IMR-90 (cell line): ENCODE data around the gene PUM2. TPM values are rescaled to one million over a fixed set of nuclear protein-coding genes. Genes with fewer than 3 reads are reported as not detected.

ENCODE experiments used
- ATAC-seq: fragments of 200-7000 bp; cut with Tn5 transposase; 2 replicates; pipeline ENCODE4 v1.9.1; 2020; ENCODE audit warnings: low read depth, mild to moderate bottlenecking, moderate library complexity
- BruUV-seq: library from RNA; stranded (reverse); fragments of 400-500 nt; replicated peaks from 2 replicates; lab custom pipeline; 2021; lab: Mats Ljungman, UMichigan
- CTCF ChIA-PET: fragments of 300-600 bp; formaldehyde crosslinking; extraction: SDS; loops from one replicate; lab custom pipeline; 2021; ENCODE audit warnings: antibody characterized with exemption; lab: Yijun Ruan, JAX
- POLR2A ChIA-PET: fragments of 300-600 bp; sonication (Branson Sonifier 250); formaldehyde crosslinking; loops from one replicate; lab custom pipeline; 2022; ENCODE audit warnings: antibody characterized with exemption; ENCODE audit not compliant: unreplicated experiment; lab: Charles Lee
- DNase-seq: peaks from one replicate; pipeline ENCODE4 v3.0.0; 2013
- H2AFZ ChIP-seq: replicated peaks from 2 replicates; pipeline ENCODE3; 2013; ENCODE audit warnings: low read length, mild to moderate bottlenecking; ENCODE audit not compliant: poor library complexity
- H2AK5ac ChIP-seq: 2 replicates; pipeline ENCODE4 v1.6.1; 2013; ENCODE audit warnings: low read depth, low read length, inconsistent platforms
- H2AK9ac ChIP-seq: replicated peaks from 2 replicates; pipeline ENCODE3; 2013; ENCODE audit warnings: mild to moderate bottlenecking, low read depth, low read length, moderate library complexity; ENCODE audit not compliant: poor library complexity
- H2BK120ac ChIP-seq: 2 replicates; pipeline ENCODE4 v1.6.1; 2013; ENCODE audit warnings: low read depth, low read length, inconsistent platforms
- H2BK15ac ChIP-seq: 3 replicates; pipeline ENCODE4 v1.6.1; 2013; ENCODE audit warnings: low read depth, low read length, inconsistent platforms
- H2BK20ac ChIP-seq: 2 replicates; pipeline ENCODE4 v1.6.1; 2013; ENCODE audit warnings: low read depth, mild to moderate bottlenecking, inconsistent platforms, low read length, moderate library complexity
- H2BK5ac ChIP-seq: 2 replicates; pipeline ENCODE4 v1.6.1; 2013; ENCODE audit warnings: mild to moderate bottlenecking, low read depth, low read length, inconsistent platforms; ENCODE audit not compliant: poor library complexity, severe bottlenecking
- H3K14ac ChIP-seq: replicated peaks from 2 replicates; pipeline ENCODE4 v1.6.1; 2013; ENCODE audit warnings: low read depth, low read length, inconsistent platforms
- H3K18ac ChIP-seq: 2 replicates; pipeline ENCODE4 v1.6.1; 2013; ENCODE audit warnings: low read depth, low read length, control low read depth
- H3K23ac ChIP-seq: 2 replicates; pipeline ENCODE4 v1.6.1; 2013; ENCODE audit warnings: low read depth, low read length, inconsistent platforms
- H3K27ac ChIP-seq: 2 replicates; pipeline ENCODE4 v1.5.1; 2013; ENCODE audit warnings: mild to moderate bottlenecking, control low read depth, low read length; ENCODE audit not compliant: insufficient read depth
- H3K27me3 ChIP-seq: 2 replicates; pipeline ENCODE4 v1.6.1; 2013; ENCODE audit warnings: low read length; ENCODE audit not compliant: control insufficient read depth, insufficient read depth
- H3K36me3 ChIP-seq: 2 replicates; pipeline ENCODE4 v1.6.1; 2013; ENCODE audit warnings: low read length, mixed read lengths; ENCODE audit not compliant: control insufficient read depth, insufficient read depth
- H3K4ac ChIP-seq: 2 replicates; pipeline ENCODE4 v1.6.1; 2013; ENCODE audit warnings: low read depth, low read length, inconsistent platforms
- H3K4me1 ChIP-seq: 2 replicates; pipeline ENCODE4 v1.6.1; 2013; ENCODE audit warnings: low read length, mixed read lengths; ENCODE audit not compliant: control insufficient read depth, insufficient read depth
- H3K4me2 ChIP-seq: 2 replicates; pipeline ENCODE4 v1.6.1; 2013; ENCODE audit warnings: low read depth, mild to moderate bottlenecking, control low read depth, low read length, moderate library complexity
- H3K4me3 ChIP-seq: 2 replicates; pipeline ENCODE4 v1.5.1; 2013; ENCODE audit warnings: low read depth, mild to moderate bottlenecking, control low read depth, low read length, moderate library complexity; ENCODE audit not compliant: insufficient read depth
- H3K56ac ChIP-seq: 2 replicates; pipeline ENCODE4 v1.6.1; 2013; ENCODE audit warnings: low read length, inconsistent platforms; ENCODE audit not compliant: insufficient read depth; ENCODE audit errors: extremely low read depth
- H3K79me1 ChIP-seq, 2 experiments: 2 replicates each; pipeline ENCODE4 v1.6.1; 2013; ENCODE audit warnings: low read length in 2 of 2, inconsistent platforms in 1 of 2, low read depth in 1 of 2
- H3K9ac ChIP-seq: 2 replicates; pipeline ENCODE4 v1.6.1; 2013; ENCODE audit warnings: low read depth, low read length, control low read depth
- H3K9me1 ChIP-seq: 2 replicates; pipeline ENCODE4 v1.6.1; 2013; ENCODE audit warnings: low read length, inconsistent platforms; ENCODE audit not compliant: insufficient read depth
- H3K9me3 ChIP-seq: 2 replicates; pipeline ENCODE4 v1.6.1; 2013; ENCODE audit warnings: low read length; ENCODE audit not compliant: control insufficient read depth, insufficient read depth
- H4K20me1 ChIP-seq: 2 replicates; pipeline ENCODE4 v1.6.1; 2013; ENCODE audit warnings: low read length, inconsistent platforms; ENCODE audit not compliant: insufficient read depth
- H4K5ac ChIP-seq: 2 replicates; pipeline ENCODE4 v1.6.1; 2013; ENCODE audit warnings: mild to moderate bottlenecking, low read depth, low read length, control low read depth
- H4K8ac ChIP-seq, 2 experiments: 2 replicates each; pipeline ENCODE4 v1.6.1; 2013; ENCODE audit warnings: low read depth in 2 of 2, low read length in 2 of 2, control low read depth in 1 of 2, inconsistent platforms in 1 of 2
- H4K91ac ChIP-seq: 2 replicates; pipeline ENCODE4 v1.6.1; 2013; ENCODE audit warnings: low read depth, low read length, inconsistent platforms; ENCODE audit not compliant: insufficient read depth
- CEBPB ChIP-seq: IDR thresholded peaks from 2 replicates; pipeline ENCODE4 v1.6.1; 2012; ENCODE audit warnings: low read depth, low read length, improper control_type of control experiment
- CHD1 ChIP-seq: IDR thresholded peaks from 2 replicates; pipeline ENCODE4 v1.6.1; 2012; ENCODE audit warnings: low read depth, low read length, improper control_type of control experiment
- ELK1 ChIP-seq: fragments of 150-350 bp; IDR thresholded peaks from 2 replicates; pipeline ENCODE4 v1.6.1; 2016; ENCODE audit warnings: low read depth, mild to moderate bottlenecking, low read length, moderate library complexity, borderline replicate concordance
- FOS ChIP-seq: fragments of 150-350 bp; IDR thresholded peaks from 2 replicates; pipeline ENCODE4 v1.6.1; 2016; ENCODE audit warnings: low read depth, low read length
- MAFK ChIP-seq: IDR thresholded peaks from 2 replicates; pipeline ENCODE4 v1.6.1; 2012; ENCODE audit warnings: low read depth, low read length, improper control_type of control experiment
- MAZ ChIP-seq: IDR thresholded peaks from 2 replicates; pipeline ENCODE4 v1.6.1; 2012; ENCODE audit warnings: low read depth, mild to moderate bottlenecking, low read length, improper control_type of control experiment, moderate library complexity, borderline replicate concordance
- MXI1 ChIP-seq: IDR thresholded peaks from 2 replicates; pipeline ENCODE4 v1.6.1; 2012; ENCODE audit warnings: low read depth, mild to moderate bottlenecking, low read length, moderate library complexity, borderline replicate concordance
- NFE2L2 ChIP-seq: fragments of 150-350 bp; IDR thresholded peaks from 2 replicates; pipeline ENCODE4 v1.6.1; 2016; ENCODE audit warnings: low read depth, mild to moderate bottlenecking, low read length
- POLR2A ChIP-seq: IDR thresholded peaks from 2 replicates; pipeline ENCODE4 v1.6.1; 2012; ENCODE audit warnings: mild to moderate bottlenecking, low read depth, low read length
- RAD21 ChIP-seq: IDR thresholded peaks from 2 replicates; pipeline ENCODE4 v1.6.1; 2012; ENCODE audit warnings: low read length, improper control_type of control experiment
- RCOR1 ChIP-seq: IDR thresholded peaks from 2 replicates; pipeline ENCODE4 v1.6.1; 2012; ENCODE audit warnings: mild to moderate bottlenecking, low read length, improper control_type of control experiment; ENCODE audit not compliant: insufficient replicate concordance
- RFX5 ChIP-seq: IDR thresholded peaks from 2 replicates; pipeline ENCODE4 v1.8.0; 2012; ENCODE audit warnings: low read depth, mild to moderate bottlenecking, low read length, moderate library complexity
- SMC3 ChIP-seq: fragments of 150-350 bp; IDR thresholded peaks from 2 replicates; pipeline ENCODE4 v1.6.1; 2016; ENCODE audit warnings: low read depth, mild to moderate bottlenecking, antibody characterized with exemption, low read length, moderate library complexity
- USF2 ChIP-seq: fragments of 150-350 bp; IDR thresholded peaks from 2 replicates; pipeline ENCODE4 v1.6.1; 2017; ENCODE audit warnings: mild to moderate bottlenecking, antibody characterized with exemption, low read length, low read depth
- WGBS, 2 experiments: methylation state at CpG; one replicate each; pipeline versions ENCODE4 v1.1.5 to v1.1.7; 2013; ENCODE audit warnings: missing lambda C conversion rate in 2 of 2; ENCODE audit not compliant: insufficient read length in 1 of 2; ENCODE audit errors: extremely low coverage in 2 of 2; 5-methylcytosine and 5-hydroxymethylcytosine counted together
- dilution Hi-C: fragments of 300-500 bp; cut with HindIII; formaldehyde crosslinking; loops from one replicate; pipeline ENCODE4 v1.14.3; 2018; ENCODE audit warnings: low sequenced_read_pairs; ENCODE audit not compliant: unreplicated experiment
- in situ Hi-C: fragments of 300-500 bp; cut with MboI; formaldehyde crosslinking; loops from 3 replicates; pipeline ENCODE4 v1.14.3; 2019; ENCODE audit warnings: low sequenced_read_pairs, inconsistent platforms, mixed read lengths
- intact Hi-C: fragments of 100-400 bp; cut with micrococcal nuclease; formaldehyde crosslinking; loops from 2 replicates; pipeline ENCODE4 v1.10.0; 2022
- polyA plus RNA-seq, 3 experiments: library from polyadenylated mRNA; depleted of rRNA; stranded (reverse); fragments of >200 nt; gene quantifications; 2 replicates each; pipeline ENCODE4 v1.2.3, GENCODE V29; 2012; ENCODE audit warnings: low replicate concordance in 1 of 3
- total RNA-seq: library from RNA; depleted of rRNA; stranded (reverse); fragments of >200 nt; gene quantifications from 2 replicates; pipeline ENCODE4 v1.2.3, GENCODE V29; 2012
- TF ChIP-seq, protein P1 (sequence below): conservative IDR thresholded peaks from 2 replicates; pipeline ENCODE4 v1.5.1; 2012; ENCODE audit warnings: mild to moderate bottlenecking, low read depth, low read length, improper control_type of control experiment

The PUM2 gene
- total and polyA plus RNA-seq, 2 of the 4 experiments (the other 2 are of a cell fraction), result 18.8 to 38.4 TPM

DNA sequence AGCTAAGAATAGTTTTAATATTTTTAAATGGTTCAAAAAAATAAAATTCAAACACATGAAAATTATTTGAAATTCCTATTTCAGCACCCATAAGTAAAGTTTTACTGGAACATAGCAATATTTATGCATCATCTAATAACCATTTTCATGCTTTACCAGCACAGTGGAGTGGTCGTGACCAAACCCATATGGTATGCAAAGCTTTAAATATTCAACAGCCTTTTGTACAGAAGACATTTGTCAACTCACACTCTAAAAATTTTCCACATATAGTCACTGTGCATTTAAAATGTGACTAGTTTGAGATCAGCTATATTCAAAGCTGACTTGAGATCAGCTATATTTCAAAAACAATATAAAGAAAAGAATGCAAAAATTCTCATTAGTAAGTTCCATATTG is 46.2 kb downstream of the PUM2 start:
- ChIA-PET POLR2A (no interaction called here), CTCF (interaction anchor here (0.8 to 3.2 kb wide), 2 partner anchors 9 to 13 kb away, joined by 3 to 16 read pairs; no protein-coding TSS in a partner anchor)
- Histone ChIP-seq H3K23ac (no peak overlapping the region), H3K56ac (no peak overlapping the region), H3K18ac (no peak overlapping the region), H2BK5ac (peak overlapping the region; percentile 75), H2BK120ac (no peak overlapping the region), H4K5ac (no peak overlapping the region), H3K4ac (no peak overlapping the region), H3K9ac (no peak overlapping the region), H2AFZ (no peak overlapping the region), H2AK9ac (no peak overlapping the region), H2BK15ac (no peak overlapping the region), H3K4me2 (peak overlapping the region; percentile 27; the same call in 1 of the 2 replicates), H3K27me3 (no peaks in the 10 kb centered on the region), H2AK5ac (no peak overlapping the region), H2BK20ac (no peak overlapping the region), H3K14ac (no peak overlapping the region), H4K8ac (no peak overlapping the region), H4K91ac (no peak overlapping the region), H3K9me1 (peaks cover 11% of the 10 kb centered on the region), H3K4me3 (no peak overlapping the region), H3K36me3 (peaks cover 23% of the 10 kb centered on the region), H3K9me3 (no peaks in the 10 kb centered on the region), H3K79me1 (peaks cover 32 to 46% of the 10 kb centered on the region in 2 experiments), H3K4me1 (peaks cover 11% of the 10 kb centered on the region), H3K27ac (no peak overlapping the region), H4K20me1 (peaks cover 10% of the 10 kb centered on the region; the same call in 1 of the 2 replicates)
- in situ Hi-C loops, result no loop called here
- peak; percentile 80 for ATAC-seq
- dilution Hi-C loops, result no loop called here
- peak; percentile 86 for DNase-seq
- intact Hi-C loops, result no loop called here
- no CpG with 5 or more reads among the region's 1 CpG for WGBS, 2 experiments
- BruUV-seq, result no TSS peak
- TF ChIP-seq SMC3 (no peak), RCOR1 (no peak), ELK1 (no peak), USF2 (no peak), CEBPB (no peak), RFX5 (no peak), RAD21 (no peak), MXI1 (no peak), MAFK (no peak), CHD1 (no peak), POLR2A (no peak), MAZ (no peak), NFE2L2 (no peak), FOS (no peak)
- TF ChIP-seq, protein P1, sequence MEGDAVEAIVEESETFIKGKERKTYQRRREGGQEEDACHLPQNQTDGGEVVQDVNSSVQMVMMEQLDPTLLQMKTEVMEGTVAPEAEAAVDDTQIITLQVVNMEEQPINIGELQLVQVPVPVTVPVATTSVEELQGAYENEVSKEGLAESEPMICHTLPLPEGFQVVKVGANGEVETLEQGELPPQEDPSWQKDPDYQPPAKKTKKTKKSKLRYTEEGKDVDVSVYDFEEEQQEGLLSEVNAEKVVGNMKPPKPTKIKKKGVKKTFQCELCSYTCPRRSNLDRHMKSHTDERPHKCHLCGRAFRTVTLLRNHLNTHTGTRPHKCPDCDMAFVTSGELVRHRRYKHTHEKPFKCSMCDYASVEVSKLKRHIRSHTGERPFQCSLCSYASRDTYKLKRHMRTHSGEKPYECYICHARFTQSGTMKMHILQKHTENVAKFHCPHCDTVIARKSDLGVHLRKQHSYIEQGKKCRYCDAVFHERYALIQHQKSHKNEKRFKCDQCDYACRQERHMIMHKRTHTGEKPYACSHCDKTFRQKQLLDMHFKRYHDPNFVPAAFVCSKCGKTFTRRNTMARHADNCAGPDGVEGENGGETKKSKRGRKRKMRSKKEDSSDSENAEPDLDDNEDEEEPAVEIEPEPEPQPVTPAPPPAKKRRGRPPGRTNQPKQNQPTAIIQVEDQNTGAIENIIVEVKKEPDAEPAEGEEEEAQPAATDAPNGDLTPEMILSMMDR, result no peak
